Neural crest cell (in vitro differentiated cells): ENCODE data around the gene EGFL6. TPM values are rescaled to one million over a fixed set of nuclear protein-coding genes. Genes with fewer than 3 reads are reported as not detected.

Experiments used
- DNase-seq: peaks from one replicate; pipeline ENCODE4 v3.0.0; 2021; ENCODE audit warnings: low read depth, mixed read lengths, low spot score
- H3K27ac Mint-ChIP-seq: one replicate; pipeline ENCODE4 v1.8.0; 2021; ENCODE audit warnings: mild to moderate bottlenecking, mixed read lengths; ENCODE audit not compliant: unreplicated experiment
- H3K27me3 Mint-ChIP-seq: 2 replicates; pipeline ENCODE4 v1.8.0; 2021; ENCODE audit warnings: low read depth, mild to moderate bottlenecking, mixed read lengths
- H3K36me3 Mint-ChIP-seq: 2 replicates; pipeline ENCODE4 v1.8.0; 2021; ENCODE audit warnings: low read depth, mild to moderate bottlenecking, mixed read lengths
- H3K4me1 Mint-ChIP-seq: 2 replicates; pipeline ENCODE4 v1.8.0; 2021; ENCODE audit warnings: mixed read lengths
- H3K4me3 Mint-ChIP-seq: one replicate; pipeline ENCODE4 v1.8.0; 2021; ENCODE audit warnings: mild to moderate bottlenecking, mixed read lengths
- H3K9me3 Mint-ChIP-seq: 2 replicates; pipeline ENCODE4 v1.8.0; 2021; ENCODE audit warnings: mixed read lengths
- total RNA-seq: library from RNA; stranded (reverse); gene quantifications from 2 replicates; pipeline ENCODE4 v1.2.1, GENCODE V29; 2021
- TF ChIP-seq, protein P1 (sequence below): fragments of 200-600 bp; sonication (generic); conservative IDR thresholded peaks from 2 replicates; pipeline ENCODE4 v1.5.0; 2021; ENCODE audit warnings: antibody characterized with exemption, mild to moderate bottlenecking

EGFL6 gene
- total RNA-seq, 1 donor from 2014 or later: not detected

DNA sequence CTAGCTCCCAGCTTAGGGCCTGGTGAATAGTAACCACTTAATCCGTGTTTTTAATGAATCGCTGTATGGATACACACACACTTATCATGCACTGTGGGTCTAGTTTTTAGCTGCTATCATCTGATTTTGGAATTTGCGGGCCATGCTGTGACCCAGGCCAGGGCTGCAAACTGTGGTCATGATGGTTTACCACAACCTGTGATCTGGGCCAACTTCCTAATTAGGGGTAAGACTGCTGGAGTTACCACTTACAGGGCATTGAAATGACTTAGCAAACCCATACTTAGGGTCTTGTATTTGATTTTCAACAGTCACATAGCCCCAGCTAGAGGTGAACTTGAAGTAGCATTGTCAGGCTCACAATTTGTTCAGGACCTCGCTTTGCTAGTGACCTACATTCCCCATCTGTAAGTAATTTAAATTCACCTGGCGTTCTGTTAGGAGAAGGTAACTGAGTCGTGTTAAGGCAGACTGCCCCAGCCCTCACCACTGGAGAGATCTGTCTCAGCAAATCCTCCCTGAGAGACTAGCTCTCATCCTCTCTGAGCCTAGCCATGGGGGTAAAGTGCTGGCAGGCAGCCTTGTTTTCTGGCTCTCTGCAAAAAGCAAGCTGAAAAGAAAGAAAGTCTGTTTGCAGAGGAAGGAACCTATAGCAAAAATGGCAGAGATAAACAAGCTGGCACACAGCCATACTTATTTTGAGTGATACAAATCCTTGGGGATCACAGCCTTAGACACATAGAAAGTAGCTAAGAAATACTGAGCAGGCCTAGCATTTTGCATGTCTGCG is 33.8 kb upstream of the EGFL6 start:
- DNase-seq: no peak
- H3K9me3 Mint-ChIP-seq: peaks cover 10% of the 10 kb centered on the region
- H3K4me1 Mint-ChIP-seq: no peaks in the 10 kb centered on the region
- no peak overlapping the region for H3K27ac Mint-ChIP-seq
- no peak overlapping the region for H3K4me3 Mint-ChIP-seq
- TF ChIP-seq, protein P1, sequence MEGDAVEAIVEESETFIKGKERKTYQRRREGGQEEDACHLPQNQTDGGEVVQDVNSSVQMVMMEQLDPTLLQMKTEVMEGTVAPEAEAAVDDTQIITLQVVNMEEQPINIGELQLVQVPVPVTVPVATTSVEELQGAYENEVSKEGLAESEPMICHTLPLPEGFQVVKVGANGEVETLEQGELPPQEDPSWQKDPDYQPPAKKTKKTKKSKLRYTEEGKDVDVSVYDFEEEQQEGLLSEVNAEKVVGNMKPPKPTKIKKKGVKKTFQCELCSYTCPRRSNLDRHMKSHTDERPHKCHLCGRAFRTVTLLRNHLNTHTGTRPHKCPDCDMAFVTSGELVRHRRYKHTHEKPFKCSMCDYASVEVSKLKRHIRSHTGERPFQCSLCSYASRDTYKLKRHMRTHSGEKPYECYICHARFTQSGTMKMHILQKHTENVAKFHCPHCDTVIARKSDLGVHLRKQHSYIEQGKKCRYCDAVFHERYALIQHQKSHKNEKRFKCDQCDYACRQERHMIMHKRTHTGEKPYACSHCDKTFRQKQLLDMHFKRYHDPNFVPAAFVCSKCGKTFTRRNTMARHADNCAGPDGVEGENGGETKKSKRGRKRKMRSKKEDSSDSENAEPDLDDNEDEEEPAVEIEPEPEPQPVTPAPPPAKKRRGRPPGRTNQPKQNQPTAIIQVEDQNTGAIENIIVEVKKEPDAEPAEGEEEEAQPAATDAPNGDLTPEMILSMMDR: no peak
- no peaks in the 10 kb centered on the region for H3K36me3 Mint-ChIP-seq
- no peaks in the 10 kb centered on the region for H3K27me3 Mint-ChIP-seq

DNA sequence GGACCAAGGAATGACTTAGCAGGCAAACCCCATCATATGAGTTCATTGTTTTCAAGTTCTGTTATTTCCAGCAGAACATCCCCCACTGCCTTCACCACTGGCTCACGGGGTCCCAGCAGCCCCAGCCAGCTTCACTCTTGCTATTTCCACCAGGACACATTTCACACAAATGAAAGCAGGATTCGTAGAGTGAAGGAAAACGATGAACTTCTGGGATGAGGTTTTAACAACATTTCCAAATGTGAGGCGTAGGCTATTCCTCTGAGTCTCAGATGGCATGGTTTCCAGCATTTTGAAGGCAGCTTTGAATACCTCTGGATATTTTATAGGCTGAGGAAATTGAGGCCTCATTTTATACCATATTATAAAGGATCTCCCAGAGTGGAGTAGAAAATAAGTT is 32.9 kb upstream of the EGFL6 start:
- no peaks in the 10 kb centered on the region for H3K27me3 Mint-ChIP-seq
- H3K36me3 Mint-ChIP-seq: no peaks in the 10 kb centered on the region
- TF ChIP-seq, protein P1: no peak
- no peak overlapping the region for H3K27ac Mint-ChIP-seq
- no peak for DNase-seq
- no peak overlapping the region for H3K4me3 Mint-ChIP-seq
- H3K9me3 Mint-ChIP-seq: peaks cover 12% of the 10 kb centered on the region
- H3K4me1 Mint-ChIP-seq: no peaks in the 10 kb centered on the region

DNA sequence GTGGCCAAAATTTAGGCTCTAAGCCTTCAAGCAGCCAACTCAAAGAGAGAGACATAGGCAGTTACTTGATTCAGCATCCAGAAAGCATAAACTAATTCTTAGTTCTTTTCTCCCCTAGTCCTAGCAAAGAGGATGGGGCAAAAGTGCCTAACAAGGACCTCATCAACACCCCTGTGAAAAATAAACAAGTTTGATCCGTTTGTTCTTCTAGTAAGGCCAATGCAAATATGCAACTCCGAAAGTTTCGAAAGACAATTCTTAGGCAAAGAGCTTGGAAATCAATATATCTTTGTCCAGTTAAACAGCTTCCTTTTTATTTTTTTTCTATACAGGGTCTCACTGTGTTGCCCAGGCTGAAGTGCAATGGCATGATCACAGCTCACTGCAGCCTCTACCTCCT is 31.0 kb upstream of the EGFL6 start:
- H3K9me3 Mint-ChIP-seq: peaks cover 9% of the 10 kb centered on the region
- no peak overlapping the region for H3K27ac Mint-ChIP-seq
- no peaks in the 10 kb centered on the region for H3K36me3 Mint-ChIP-seq
- H3K4me1 Mint-ChIP-seq: no peaks in the 10 kb centered on the region
- DNase-seq: no peak
- TF ChIP-seq, protein P1: no peak
- H3K4me3 Mint-ChIP-seq: no peak overlapping the region
- H3K27me3 Mint-ChIP-seq: no peaks in the 10 kb centered on the region

DNA sequence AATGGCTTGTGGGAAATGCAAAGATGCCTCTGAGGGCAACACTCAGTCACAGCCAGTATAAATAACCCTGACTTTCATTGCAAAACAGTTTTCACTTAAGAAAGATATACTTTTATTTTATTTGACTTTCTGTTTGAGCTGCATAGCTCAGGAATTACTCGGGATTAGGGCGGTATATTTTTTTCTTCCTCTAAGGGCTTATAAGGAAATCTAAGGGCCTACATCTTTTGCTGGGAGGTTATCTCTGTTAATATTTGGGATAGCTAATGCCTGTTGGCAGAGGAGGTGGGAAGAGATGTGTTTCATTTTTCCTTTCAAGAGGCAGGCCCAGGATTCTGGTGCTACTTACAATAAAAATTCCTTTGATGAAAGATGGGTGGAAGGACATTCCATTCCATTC is 28.8 kb upstream of the EGFL6 start:
- DNase-seq: no peak
- H3K4me1 Mint-ChIP-seq: no peaks in the 10 kb centered on the region
- peaks cover 3% of the 10 kb centered on the region for H3K9me3 Mint-ChIP-seq
- no peak overlapping the region for H3K27ac Mint-ChIP-seq
- no peak overlapping the region for H3K4me3 Mint-ChIP-seq
- H3K27me3 Mint-ChIP-seq: no peaks in the 10 kb centered on the region
- no peaks in the 10 kb centered on the region for H3K36me3 Mint-ChIP-seq
- TF ChIP-seq, protein P1: no peak

DNA sequence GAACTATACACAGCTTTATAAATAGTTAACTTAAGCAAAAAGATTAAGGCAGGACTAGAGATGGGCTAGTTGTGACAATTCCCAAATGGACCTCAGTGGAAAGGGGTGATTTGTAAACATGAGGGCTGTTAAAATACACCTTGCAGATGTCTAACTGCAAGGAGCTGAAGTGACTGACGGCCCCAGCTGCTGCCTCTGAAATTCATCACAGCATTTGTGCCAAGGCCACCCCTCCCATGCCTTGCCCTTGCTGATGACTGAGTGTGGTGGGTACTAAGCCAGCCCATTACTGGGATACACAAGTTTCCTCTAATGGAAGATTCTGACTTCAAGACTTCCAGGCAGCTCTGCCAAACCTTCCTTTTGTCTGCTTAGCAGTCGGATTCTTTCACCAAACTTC is 23.7 kb upstream of the EGFL6 start:
- DNase-seq: no peak
- Mint-ChIP-seq H3K4me3 (no peak overlapping the region), H3K9me3 (peaks cover 12% of the 10 kb centered on the region), H3K27me3 (no peaks in the 10 kb centered on the region), H3K27ac (no peak overlapping the region), H3K4me1 (no peaks in the 10 kb centered on the region), H3K36me3 (peaks cover 3% of the 10 kb centered on the region)
- TF ChIP-seq, protein P1: no peak
